Loucy (cell line): ENCODE measurements around the gene ARSK.

Experiments used
- EZH2phosphoT487 ChIP-seq: fragments of 200-600 bp; IDR thresholded peaks from 2 replicates; pipeline ENCODE4 v1.6.1; 2018; ENCODE audit warnings: antibody characterized with exemption, mild to moderate bottlenecking, moderate library complexity, borderline replicate concordance
- TF ChIP-seq, protein P1 (sequence below): fragments of 200-600 bp; sonication (generic); conservative IDR thresholded peaks from 2 replicates; pipeline ENCODE4 v1.5.1; 2014; ENCODE audit warnings: mild to moderate bottlenecking, antibody characterized with exemption, low read length

DNA sequence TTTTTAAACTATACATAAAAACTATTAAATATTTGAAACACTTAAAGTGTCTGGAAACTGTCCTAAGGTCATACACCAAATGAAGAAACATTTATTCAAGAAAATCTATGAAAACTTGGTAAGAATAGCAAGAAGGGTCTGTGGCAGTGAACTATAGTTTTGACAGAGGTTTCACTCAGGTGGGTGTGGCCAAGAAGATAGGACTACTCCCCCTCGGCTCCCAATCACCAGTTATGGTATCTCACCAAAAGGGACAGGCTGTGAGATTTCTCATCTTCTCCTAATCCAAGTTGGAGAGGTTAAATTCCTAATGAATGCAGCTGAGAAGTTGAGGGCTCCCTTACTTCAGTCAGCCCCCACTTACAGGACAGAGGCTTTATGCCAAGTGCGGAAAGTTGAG, 2.9 kb downstream of the ARSK start:
- TF ChIP-seq, protein P1, sequence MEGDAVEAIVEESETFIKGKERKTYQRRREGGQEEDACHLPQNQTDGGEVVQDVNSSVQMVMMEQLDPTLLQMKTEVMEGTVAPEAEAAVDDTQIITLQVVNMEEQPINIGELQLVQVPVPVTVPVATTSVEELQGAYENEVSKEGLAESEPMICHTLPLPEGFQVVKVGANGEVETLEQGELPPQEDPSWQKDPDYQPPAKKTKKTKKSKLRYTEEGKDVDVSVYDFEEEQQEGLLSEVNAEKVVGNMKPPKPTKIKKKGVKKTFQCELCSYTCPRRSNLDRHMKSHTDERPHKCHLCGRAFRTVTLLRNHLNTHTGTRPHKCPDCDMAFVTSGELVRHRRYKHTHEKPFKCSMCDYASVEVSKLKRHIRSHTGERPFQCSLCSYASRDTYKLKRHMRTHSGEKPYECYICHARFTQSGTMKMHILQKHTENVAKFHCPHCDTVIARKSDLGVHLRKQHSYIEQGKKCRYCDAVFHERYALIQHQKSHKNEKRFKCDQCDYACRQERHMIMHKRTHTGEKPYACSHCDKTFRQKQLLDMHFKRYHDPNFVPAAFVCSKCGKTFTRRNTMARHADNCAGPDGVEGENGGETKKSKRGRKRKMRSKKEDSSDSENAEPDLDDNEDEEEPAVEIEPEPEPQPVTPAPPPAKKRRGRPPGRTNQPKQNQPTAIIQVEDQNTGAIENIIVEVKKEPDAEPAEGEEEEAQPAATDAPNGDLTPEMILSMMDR, result no peak
- TF ChIP-seq EZH2phosphoT487, result no peak
